SK-N-SH treated with all-trans-retinoic acid at 6 μM for 48 hours (cell line): Measurements from ENCODE around the gene SHOX.
"Not testable (repeated sequence)": the region's sequence is repeated elsewhere in the genome, so short reads cannot be mapped to it uniquely, and the experiment has no call there.

ENCODE experiments used
- ATAC-seq: fragments of 200-7000 bp; cut with Tn5 transposase; 3 replicates; pipeline ENCODE4 v1.9.1; 2020; ENCODE audit warnings: mild to moderate bottlenecking, moderate library complexity
- ARNTL ChIP-seq: fragments of 450-650 bp; formaldehyde crosslinking; IDR thresholded peaks from 2 replicates; pipeline ENCODE4 v1.5.0; 2020; ENCODE audit warnings: low read depth, mild to moderate bottlenecking, moderate library complexity, borderline replicate concordance
- BACH2 ChIP-seq: fragments of 250-450 bp; sonication (Bioruptor Pico); IDR thresholded peaks from 2 replicates; pipeline ENCODE4 v1.9.0; 2021; ENCODE audit warnings: mild to moderate bottlenecking, borderline replicate concordance
- CREB5 ChIP-seq: fragments of 250-450 bp; sonication (Bioruptor Pico); IDR thresholded peaks from 2 replicates; pipeline ENCODE4 v1.5.1; 2020; ENCODE audit warnings: low read depth, mild to moderate bottlenecking, moderate library complexity
- CSDC2 ChIP-seq: fragments of 250-450 bp; sonication (Bioruptor Pico); IDR thresholded peaks from 2 replicates; pipeline ENCODE4 v1.5.0; 2020; ENCODE audit warnings: mild to moderate bottlenecking, moderate library complexity
- CSRNP3 ChIP-seq: fragments of 250-450 bp; sonication (Bioruptor Pico); IDR thresholded peaks from 2 replicates; pipeline ENCODE4 v1.5.1; 2021; ENCODE audit warnings: mild to moderate bottlenecking, moderate library complexity
- ESRRG ChIP-seq: fragments of 250-450 bp; sonication (Bioruptor Pico); IDR thresholded peaks from 2 replicates; pipeline ENCODE4 v1.6.1; 2021; ENCODE audit warnings: mild to moderate bottlenecking
- GLIS3 ChIP-seq: fragments of 250-450 bp; sonication (Bioruptor Pico); IDR thresholded peaks from 2 replicates; pipeline ENCODE4 v1.5.0; 2020; ENCODE audit warnings: mild to moderate bottlenecking, moderate library complexity
- ISL1 ChIP-seq: fragments of 250-450 bp; sonication (Bioruptor Pico); IDR thresholded peaks from 2 replicates; pipeline ENCODE4 v2.1.2; 2022; ENCODE audit warnings: mild to moderate bottlenecking, moderate library complexity
- OSR1 ChIP-seq: fragments of 250-450 bp; sonication (Bioruptor Pico); IDR thresholded peaks from 2 replicates; pipeline ENCODE4 v1.8.0; 2022; ENCODE audit warnings: moderate library complexity, mild to moderate bottlenecking, inconsistent platforms
- POU6F1 ChIP-seq: fragments of 250-450 bp; sonication (Bioruptor Pico); IDR thresholded peaks from 2 replicates; pipeline ENCODE4 v1.8.0; 2021; ENCODE audit warnings: low read depth, mild to moderate bottlenecking, moderate library complexity, borderline replicate concordance
- PPARA ChIP-seq: fragments of 250-450 bp; sonication (Bioruptor Pico); IDR thresholded peaks from 2 replicates; pipeline ENCODE4 v1.5.0; 2020; ENCODE audit warnings: mild to moderate bottlenecking, borderline replicate concordance
- RARB ChIP-seq: fragments of 250-450 bp; sonication (Bioruptor Pico); IDR thresholded peaks from 2 replicates; pipeline ENCODE4 v1.8.0; 2021; ENCODE audit warnings: mild to moderate bottlenecking, moderate library complexity
- SNAI2 ChIP-seq: fragments of 250-450 bp; sonication (Bioruptor Pico); IDR thresholded peaks from 2 replicates; pipeline ENCODE4 v1.5.0; 2020; ENCODE audit warnings: mild to moderate bottlenecking, moderate library complexity
- TCF4 ChIP-seq: fragments of 250-450 bp; sonication (Bioruptor Pico); IDR thresholded peaks from 2 replicates; pipeline ENCODE4 v1.8.0; 2021; ENCODE audit warnings: mild to moderate bottlenecking, moderate library complexity, borderline replicate concordance
- TOX ChIP-seq: fragments of 250-450 bp; sonication (Bioruptor Pico); IDR thresholded peaks from 2 replicates; pipeline ENCODE4 v1.8.0; 2021; ENCODE audit warnings: mild to moderate bottlenecking, moderate library complexity, borderline replicate concordance
- ZC3H10 ChIP-seq: fragments of 250-450 bp; sonication (Bioruptor Pico); IDR thresholded peaks from 2 replicates; pipeline ENCODE4 v1.5.1; 2021; ENCODE audit warnings: mild to moderate bottlenecking, moderate library complexity
- ZFP3 ChIP-seq: fragments of 250-450 bp; sonication (Bioruptor Pico); IDR thresholded peaks from 2 replicates; pipeline ENCODE4 v1.5.0; 2020; ENCODE audit warnings: mild to moderate bottlenecking, moderate library complexity
- ZFP30 ChIP-seq: fragments of 450-650 bp; formaldehyde crosslinking; IDR thresholded peaks from 2 replicates; pipeline ENCODE4 v1.5.0; 2022; ENCODE audit warnings: mild to moderate bottlenecking, moderate library complexity
- ZNF565 ChIP-seq: fragments of 450-650 bp; formaldehyde crosslinking; conservative IDR thresholded peaks from 2 replicates; pipeline ENCODE4 v1.5.0; 2020; ENCODE audit warnings: low read depth, mild to moderate bottlenecking, moderate library complexity
- TF ChIP-seq, protein P1 (sequence below): fragments of 250-450 bp; sonication (Bioruptor Pico); IDR thresholded peaks from 2 replicates; pipeline ENCODE4 v1.8.0; 2020; ENCODE audit warnings: mild to moderate bottlenecking, moderate library complexity, borderline replicate concordance

SHOX gene

GRCh38 chrX:650324-650723 is 19.7 kb downstream of the SHOX start:
- ATAC-seq = no peak; the same call in 2 of the 3 replicates
- TF ChIP-seq GLIS3 (CRISPR knock-in tag) (no peak), ZFP3 (no peak), ARNTL (CRISPR knock-in tag) (no peak), PPARA (CRISPR knock-in tag) (no peak), SNAI2 (no peak), TOX (no peak), TCF4 (CRISPR knock-in tag) (no peak), RARB (CRISPR knock-in tag) (no peak), CREB5 (no peak), ZNF565 (CRISPR knock-in tag) (no peak), BACH2 (CRISPR knock-in tag) (no peak), ZC3H10 (CRISPR knock-in tag) (no peak), ZFP30 (CRISPR knock-in tag) (no peak), ESRRG (CRISPR knock-in tag) (no peak), ISL1 (no peak)
- TF ChIP-seq, protein P1, sequence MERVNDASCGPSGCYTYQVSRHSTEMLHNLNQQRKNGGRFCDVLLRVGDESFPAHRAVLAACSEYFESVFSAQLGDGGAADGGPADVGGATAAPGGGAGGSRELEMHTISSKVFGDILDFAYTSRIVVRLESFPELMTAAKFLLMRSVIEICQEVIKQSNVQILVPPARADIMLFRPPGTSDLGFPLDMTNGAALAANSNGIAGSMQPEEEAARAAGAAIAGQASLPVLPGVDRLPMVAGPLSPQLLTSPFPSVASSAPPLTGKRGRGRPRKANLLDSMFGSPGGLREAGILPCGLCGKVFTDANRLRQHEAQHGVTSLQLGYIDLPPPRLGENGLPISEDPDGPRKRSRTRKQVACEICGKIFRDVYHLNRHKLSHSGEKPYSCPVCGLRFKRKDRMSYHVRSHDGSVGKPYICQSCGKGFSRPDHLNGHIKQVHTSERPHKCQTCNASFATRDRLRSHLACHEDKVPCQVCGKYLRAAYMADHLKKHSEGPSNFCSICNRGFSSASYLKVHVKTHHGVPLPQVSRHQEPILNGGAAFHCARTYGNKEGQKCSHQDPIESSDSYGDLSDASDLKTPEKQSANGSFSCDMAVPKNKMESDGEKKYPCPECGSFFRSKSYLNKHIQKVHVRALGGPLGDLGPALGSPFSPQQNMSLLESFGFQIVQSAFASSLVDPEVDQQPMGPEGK (CRISPR knock-in tag) = no peak

GRCh38 chrX:650811-651210 is 20.2 kb downstream of the SHOX start:
- ATAC-seq = no peak
- TF ChIP-seq SNAI2 = no peak

- ATAC-seq = not testable (repeated sequence)
Observed at GRCh38 chrX:651922-652321, 21.3 kb downstream of the SHOX start.

GRCh38 chrX:652341-652741 is 21.8 kb downstream of the SHOX start:
- peak; percentile 43 for ATAC-seq

DNA sequence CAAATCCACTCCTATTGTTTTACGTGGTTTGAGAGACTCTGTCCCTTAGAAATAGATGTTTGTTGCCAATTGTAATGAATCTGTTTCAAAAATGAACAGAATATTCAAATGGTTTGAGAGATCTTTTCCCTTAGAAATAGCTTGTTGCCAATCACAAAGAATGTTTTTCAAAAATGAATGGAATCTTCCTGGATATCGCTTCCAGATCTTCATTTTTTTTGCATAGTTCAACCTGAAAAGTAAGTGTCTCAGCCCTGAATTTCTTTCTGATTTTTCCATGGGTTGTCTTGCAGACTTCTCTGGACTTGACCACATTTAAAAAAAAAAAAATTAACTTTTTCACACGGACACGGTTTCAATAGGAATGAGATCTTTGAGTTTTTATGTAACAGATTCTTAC is 22.7 kb downstream of the SHOX start:
- ATAC-seq = no peak
- TF ChIP-seq CSDC2 (CRISPR knock-in tag) (no peak), TOX (no peak), ZNF565 (CRISPR knock-in tag) (no peak), OSR1 (CRISPR knock-in tag) (no peak), CREB5 (no peak), ESRRG (CRISPR knock-in tag) (no peak), ZFP30 (CRISPR knock-in tag) (no peak), RARB (CRISPR knock-in tag) (no peak)
- TF ChIP-seq, protein P1 (CRISPR knock-in tag) = no peak
- TF ChIP-seq, all 23 proteins: peak for 0

More at GRCh38 chrX:652341-652741, 21.8 kb downstream of the SHOX start:
- TF ChIP-seq ESRRG (CRISPR knock-in tag) (no peak), ISL1 (no peak), ZC3H10 (CRISPR knock-in tag) (no peak), OSR1 (CRISPR knock-in tag) (no peak)

DNA sequence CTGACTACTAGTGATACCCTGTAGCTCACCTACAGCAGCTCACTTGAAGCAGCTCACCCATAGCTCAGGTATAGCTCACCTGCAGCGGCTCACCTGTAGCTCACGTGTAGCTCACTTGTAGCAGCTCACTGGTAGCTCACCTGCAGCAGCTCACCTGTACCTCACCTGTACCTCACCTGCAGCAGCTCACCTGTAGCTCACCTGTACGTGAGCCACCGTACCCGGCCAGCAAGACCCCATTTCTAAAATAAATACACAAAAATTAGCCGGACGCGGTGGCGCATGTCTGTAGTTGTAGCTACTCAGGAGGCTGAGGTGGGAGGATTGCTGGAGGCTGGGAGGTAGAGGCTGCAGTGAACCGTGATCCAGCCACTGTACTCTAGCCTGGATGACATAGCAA is 30.6 kb downstream of the SHOX start:
- no peak for ATAC-seq
- TF ChIP-seq TOX (no peak), ARNTL (CRISPR knock-in tag) (no peak), CSRNP3 (CRISPR knock-in tag) (no peak), ZFP30 (CRISPR knock-in tag) (no peak), TCF4 (CRISPR knock-in tag) (no peak), RARB (CRISPR knock-in tag) (no peak), ZFP3 (no peak), POU6F1 (no peak), CREB5 (no peak), ZNF565 (CRISPR knock-in tag) (no peak), SNAI2 (no peak), ZC3H10 (CRISPR knock-in tag) (no peak)
